Measurements from ENCODE around the gene RPS15.
"Not testable (repeated sequence)": the region's sequence is repeated elsewhere in the genome, so short reads cannot be mapped to it uniquely, and the experiment has no call there.

Gene RPS15

DNA sequence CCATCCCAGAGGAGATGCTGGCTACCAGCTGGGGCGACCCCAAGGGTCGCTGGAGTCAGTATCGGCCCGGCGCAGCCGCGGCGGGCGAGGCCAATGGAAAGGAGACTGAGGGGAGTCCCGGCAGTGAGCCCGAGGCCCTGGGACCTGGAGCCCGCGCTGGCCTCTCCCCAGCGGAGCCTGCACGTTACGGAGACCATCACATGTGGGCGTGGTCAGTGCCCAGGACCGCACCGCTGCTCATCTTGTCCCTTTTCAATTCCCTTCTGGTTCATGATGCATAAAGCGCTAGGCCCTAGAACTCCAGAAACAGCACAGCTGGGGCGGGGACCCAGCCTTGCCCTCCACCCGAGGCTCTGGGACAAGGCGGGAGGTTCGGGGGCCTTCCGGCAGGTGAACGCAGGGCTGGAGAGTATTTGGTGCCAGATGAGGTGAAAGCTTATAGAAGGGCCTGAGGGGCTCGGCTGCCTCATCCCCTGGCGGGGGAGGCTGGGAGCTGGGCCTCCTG lies 32.9 kb downstream of the RPS15 start:
- no peak for DNase-seq

DNA sequence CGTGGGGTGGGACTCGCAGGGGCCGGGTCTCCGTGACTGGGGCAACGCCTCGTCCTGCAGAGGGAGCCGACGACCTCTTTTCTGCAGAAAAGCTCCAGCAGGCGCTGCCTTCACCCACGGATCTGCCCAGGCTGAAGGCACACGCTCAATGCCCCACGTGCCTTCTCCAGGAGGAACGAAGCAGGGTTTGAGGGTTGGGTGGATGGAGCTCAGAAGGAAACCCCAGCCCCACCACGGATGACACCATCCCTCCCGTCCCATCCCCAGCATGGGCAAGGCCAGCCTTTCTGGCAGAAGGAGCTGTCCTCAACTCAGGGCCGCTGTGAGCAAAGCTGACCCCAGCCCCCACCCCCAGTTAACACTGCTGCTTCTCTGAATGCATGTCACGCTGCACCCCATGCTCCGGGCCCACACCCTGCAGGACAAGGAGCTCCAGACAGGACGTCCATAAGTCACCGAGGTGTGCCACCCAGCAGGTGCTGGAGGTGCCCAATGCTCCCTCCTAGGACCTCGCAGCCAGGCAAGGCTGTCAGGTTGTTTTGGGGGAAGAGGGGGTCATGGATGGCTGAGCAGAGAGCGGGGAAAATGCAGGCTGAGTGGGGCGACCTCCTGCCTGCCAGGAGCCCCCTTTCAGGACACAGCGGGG lies 33.4 kb downstream of the RPS15 start:
- peak in 1 of 4 experiments; percentile 15 for DNase-seq

- no peak for DNase-seq
Observed at GRCh38 chr19:1472231-1473084, 34.3 kb downstream of the RPS15 start.

DNA sequence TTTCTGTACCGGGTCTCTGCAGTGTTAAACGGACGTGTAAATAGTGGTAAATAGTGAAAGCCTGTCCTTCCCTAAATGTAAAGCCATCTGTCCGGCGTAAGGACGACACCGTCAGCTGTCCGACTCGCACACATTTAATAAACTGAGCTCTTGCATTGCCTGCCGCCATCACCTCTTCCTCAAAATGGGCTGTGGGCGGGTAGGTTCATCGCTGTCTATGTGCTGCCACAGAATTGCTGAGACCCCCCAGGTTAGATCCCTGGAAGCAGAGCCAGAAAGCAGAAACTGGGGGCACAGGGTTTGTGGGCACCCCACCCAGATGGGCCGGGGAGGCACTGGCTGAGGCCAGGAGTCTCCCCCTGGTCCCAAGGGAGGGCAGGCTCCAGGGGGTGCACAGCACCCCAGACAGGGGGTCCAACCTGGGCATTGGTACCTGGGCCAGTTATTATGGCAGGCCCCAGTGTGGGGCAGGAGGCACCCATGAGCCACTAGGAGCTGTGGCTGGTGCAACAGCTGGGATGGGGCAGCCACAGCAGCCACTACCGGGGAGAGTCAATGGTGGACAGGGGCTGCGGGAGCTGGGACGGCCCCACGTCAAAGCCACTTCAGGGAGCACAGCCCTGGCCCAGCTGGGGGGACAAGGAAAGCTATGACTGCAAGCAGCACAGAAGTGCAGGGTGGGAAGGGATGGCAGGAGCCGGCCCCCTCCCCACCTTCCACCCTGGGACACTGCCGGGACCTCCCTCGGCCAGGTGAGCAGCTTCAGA lies 35.1 kb downstream of the RPS15 start:
- DNase-seq, result no peak

GRCh38 chr19:1474011-1474764 lies 36.0 kb downstream of the RPS15 start:
- no peak for DNase-seq

DNA sequence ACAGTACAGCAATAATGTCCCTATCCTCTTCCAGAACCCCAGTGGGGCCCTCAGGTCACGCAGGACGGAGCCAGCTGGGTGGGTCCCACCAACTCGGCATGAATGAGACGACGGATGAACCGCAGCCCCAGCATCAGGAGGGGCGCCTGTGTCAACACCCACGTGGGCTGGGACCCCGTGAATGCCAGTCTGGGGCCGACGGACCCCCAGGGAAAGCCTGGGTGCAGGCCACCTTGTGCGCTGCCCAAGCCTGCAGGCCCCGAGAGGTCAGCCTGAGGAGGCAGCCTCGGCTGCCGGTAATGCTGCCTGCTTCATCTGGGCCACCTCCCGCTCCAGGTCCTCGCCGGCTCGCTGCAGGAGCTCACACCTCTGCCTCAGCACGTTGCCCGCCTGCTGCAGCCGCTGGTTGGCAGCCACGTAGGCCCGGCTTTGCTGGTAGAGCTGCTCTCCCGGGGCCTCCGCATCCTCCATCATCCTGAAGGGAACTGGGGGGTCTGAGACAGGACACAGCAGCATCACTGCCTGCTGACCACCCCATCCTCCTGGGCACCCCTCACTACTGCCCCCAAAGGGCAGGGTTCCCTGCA lies 36.7 kb downstream of the RPS15 start:
- DNase-seq, result no peak

- DNase-seq, result no peak
Observed at GRCh38 chr19:1475751-1476437, 37.7 kb downstream of the RPS15 start.

DNA sequence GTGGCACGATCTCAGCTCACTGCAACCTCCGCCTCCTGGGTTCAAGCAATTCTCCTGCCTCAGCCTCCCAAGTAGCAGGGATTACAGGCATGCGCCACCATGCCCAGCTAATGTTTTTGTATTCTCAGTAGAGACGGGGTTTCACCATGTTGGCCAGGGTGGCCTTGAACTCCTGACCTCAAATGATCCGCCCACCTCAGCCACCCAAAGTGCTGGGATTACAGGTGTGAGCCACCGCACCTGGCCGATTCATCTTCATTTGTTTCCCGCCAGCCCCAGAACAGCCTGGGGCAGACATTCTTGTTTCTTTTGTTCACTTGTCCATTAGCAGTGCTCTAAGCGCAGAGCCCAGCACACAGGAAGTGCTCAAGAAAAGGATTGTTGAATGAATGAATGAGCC lies 38.9 kb downstream of the RPS15 start:
- DNase-seq, result not testable (repeated sequence)

- DNase-seq, result peak; percentile 78 to 88 (median 82)
Observed at GRCh38 chr19:1478934-1479707, 40.9 kb downstream of the RPS15 start, which contains the start of gene C19orf25. Gene C19orf25 (minus strand): TSS chr19:1479215. CDS start chr19:1478903, 312 bp downstream.

DNA sequence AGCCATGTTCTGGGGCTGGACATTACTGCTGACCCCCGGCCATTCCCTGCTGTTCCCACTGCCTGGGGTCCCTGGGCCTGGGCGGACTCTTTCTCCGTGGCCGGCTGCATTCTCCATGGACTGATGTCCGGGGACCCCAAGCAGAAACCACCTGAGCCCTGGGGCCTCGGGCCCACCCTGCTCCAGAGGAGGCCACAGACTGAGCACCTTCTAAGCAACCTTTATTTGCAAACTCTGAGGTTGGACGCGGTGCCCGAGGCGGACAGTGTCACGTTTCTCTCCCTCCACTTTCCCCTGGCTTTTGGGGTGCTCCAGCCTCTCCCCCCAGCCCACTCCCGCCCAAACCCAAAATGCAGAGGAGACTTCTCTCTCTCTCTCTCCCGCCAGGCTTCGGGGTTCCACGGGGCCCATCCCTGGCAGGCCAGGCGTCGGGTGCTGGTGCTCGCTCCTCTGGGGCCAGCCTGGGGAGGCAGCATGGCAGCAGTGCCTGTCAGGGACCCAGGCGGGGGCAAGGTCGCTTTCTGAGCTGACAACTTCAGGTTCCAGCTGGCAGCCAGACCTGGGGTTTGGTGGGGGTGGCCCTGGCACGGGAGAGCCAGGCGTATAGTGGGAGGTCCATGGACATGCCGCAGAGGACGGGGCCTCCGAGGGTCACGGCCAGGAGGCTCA lies 43.2 kb downstream of the RPS15 start:
- no peak for DNase-seq

- no peak for DNase-seq
Observed at GRCh38 chr19:1481893-1482360, 43.7 kb downstream of the RPS15 start.

GRCh38 chr19:1482361-1483130 lies 44.4 kb downstream of the RPS15 start:
- no peak for DNase-seq

DNA sequence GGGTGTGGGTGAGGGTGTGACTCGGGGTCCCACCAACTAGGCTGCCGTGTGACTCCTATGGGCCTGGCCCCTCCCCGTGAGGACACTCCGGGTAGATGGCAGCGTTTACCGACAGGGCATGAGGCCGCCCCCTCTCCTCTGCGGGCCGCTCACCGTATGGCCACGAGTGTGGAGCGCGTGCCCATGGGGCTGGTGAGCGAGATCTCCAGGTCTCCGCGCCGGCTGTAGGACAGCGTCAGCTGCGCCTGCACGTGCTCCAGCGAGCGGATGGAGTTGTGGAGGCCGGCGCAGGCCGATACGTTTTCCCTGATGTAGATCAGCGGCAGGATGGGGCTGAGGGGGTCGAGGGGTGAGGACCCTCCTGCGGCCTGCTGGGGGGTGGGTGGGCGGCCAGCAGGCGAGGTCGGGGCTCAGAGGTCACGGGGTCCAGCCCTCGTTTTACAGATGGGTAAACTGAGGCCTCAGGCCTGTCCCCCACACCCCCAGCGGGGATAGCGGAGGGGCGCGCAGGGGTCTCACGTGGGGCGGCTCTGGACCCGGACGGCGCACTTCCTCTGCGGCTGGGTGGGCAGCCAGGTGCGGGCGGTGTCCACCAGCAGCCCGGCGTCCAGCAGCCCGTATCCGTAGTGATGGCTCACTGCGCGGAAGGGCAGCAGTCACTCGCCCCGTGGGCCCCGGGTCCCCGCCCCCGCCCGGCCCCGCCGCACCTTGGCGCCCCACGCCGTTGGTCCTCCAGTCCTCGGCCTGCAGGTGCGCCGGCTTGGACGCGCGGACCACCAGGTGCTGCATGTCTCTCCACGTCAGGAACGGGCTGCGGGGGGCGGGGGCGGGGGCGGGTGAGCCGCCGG lies 45.2 kb downstream of the RPS15 start:
- no peak for DNase-seq

GRCh38 chr19:1483979-1484428 lies 45.8 kb downstream of the RPS15 start:
- DNase-seq, result no peak

- no peak for DNase-seq
Observed at GRCh38 chr19:1486720-1487575, 48.8 kb downstream of the RPS15 start.

DNA sequence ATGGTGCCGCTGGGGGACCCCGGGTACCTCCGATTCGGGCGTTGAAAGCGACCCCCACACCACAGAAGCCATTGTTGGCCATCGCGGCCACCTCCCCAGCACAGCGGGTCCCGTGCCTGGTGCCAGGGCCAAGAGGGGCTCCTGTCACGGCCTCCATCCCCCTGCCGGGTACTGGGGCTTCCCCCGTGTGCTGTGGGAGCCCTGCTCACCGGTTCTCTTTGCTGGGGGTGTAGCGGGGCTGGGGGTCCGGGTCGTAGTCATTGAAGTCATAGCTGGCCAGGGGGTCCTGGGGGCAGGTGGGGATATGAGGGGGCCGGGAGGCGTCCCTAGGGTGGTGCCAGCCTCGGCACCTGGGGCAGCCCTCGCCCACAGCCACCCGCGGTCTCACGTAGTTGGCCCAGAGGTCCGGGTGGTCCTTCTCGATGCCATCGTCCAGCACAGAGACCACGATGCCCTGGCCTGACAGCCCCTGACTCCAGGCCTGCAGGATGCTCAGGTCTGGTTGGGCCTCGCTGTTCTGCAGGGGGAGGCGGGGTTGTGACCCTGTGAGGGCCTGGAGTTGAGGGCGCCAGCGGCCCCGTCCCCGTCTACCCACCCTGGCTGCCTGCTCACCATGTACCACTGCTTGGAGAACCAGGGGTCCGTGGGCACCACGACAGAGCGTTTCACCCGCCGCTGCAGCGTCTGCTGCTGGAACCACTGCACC lies 49.5 kb downstream of the RPS15 start:
- no peak for DNase-seq

DNA sequence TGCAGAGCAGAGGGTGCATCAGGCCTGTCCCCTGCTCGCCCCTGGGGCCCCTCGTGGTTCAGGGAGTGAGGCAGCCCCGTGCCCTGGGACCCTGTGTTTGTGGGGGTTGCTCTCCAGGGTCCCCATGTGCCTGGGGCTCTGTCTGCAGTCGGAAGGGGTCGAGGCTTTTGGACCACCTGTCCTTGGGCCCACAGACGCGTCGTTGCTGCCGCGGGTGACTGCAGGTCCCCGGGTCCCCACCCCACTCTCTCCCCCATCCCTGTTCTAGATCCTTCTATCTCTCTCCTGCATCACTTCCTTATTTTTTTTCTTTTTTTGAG lies 50.0 kb downstream of the RPS15 start:
- no peak for DNase-seq

All from activated naive CD4-positive, alpha-beta T cell (primary cell).